GDM1 (cell line): ENCODE results near the gene TTC13.

Experiments
- DNase-seq: peaks from one replicate; lab custom pipeline; 2025; lab: John Stamatoyannopoulos, UW

The TTC13 gene

DNA sequence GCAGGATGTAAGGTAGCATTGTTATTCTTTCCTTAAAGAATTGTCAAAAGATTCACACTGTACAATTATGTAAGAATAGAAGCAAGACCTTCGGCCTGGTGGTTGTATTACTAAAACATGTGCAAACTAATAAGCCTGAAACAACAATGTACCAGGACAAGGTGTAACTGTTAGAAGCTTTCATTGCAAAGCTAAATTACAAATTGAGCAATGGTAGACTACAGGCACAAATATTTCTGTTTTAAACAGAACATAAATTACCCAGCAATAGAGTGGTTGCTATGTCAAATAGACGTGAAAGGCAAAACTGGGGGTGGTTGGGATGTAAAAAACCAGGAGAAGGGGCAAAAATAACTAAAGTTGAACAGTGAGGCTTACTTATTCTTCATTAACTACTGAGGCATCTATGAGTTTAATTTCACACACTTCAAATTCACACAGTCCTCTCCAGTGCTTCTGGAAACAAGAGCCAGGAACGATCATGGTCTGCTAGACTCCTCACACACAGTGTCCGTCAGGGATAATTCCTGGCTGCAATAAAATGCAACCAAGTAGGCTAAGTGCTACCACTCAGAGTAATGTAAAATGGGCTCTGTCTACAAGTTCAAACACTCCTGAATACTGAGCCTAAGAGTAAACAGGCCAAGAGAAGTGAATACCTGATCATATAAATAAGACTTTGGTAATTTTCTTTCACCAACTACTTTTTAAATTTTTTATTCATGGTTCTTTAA is 71.0 kb downstream of the TTC13 start:
- DNase-seq, result no peak

DNA sequence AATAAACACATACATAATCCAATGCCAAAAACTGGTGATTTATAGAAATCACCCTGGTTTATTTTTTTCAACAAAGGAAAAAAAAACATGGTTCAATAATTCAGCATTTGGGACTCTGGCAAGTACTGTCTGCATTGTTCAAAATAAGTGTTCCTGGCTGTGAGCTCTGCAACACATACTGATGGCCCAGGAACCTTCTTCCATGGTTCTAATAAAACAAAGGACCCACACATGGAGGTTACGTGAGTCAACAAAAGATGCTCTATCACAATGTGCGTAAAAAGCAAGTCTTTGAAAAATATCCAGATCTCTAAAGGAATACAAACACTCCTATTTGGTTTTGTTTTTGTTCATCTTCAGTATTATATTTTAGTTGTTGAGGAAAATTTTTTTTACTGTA is 72.4 kb downstream of the TTC13 start:
- DNase-seq, result no peak

DNA sequence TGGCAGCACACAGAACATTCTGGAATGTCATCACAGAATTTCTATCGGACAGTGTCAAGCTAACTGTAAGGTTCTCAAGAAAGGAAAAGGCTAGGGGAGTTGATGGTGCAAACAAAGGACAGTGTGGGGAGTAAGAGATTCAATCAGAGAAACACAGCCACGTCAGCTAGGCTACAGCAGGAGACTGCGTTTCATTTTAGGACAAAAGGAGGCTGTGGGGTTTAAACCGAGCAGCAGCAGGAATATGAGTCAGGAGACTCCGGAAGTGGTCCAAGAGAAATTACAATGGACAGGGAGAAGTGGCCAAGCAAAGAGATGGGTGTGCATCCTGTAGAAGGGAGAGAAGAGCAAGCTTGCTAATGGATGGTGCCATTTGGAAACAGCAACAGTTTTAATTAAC is 72.9 kb downstream of the TTC13 start:
- DNase-seq, result no peak

DNA sequence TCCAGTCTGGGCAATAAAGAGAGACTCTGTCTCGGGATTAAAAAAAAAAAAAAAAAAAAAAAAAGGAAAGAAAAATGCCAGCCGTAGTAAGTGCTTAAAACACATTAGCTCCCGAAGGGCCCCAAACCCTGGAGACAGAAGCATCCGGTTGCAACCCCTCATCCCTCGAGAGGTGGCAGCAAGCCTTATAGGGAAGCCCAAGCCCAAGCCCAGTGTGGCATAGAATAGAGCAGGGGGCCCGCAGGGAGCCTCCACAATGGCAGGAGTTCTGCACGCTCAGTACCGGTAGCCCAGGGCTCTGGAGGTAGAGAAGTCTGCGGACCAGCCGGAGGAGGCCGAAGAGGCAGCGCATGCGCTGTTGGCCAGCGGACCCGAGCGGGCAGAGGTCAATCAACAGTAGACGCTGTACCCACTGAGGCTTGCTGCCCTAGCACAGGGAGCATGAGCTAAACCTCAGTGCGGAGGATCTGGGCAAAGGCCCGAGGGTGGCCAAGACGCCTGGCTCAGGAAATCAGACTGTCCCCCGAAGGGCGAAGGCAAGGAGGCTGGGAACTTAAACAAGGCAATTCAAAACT is 76.2 kb downstream of the TTC13 start:
- DNase-seq, result no peak

DNA sequence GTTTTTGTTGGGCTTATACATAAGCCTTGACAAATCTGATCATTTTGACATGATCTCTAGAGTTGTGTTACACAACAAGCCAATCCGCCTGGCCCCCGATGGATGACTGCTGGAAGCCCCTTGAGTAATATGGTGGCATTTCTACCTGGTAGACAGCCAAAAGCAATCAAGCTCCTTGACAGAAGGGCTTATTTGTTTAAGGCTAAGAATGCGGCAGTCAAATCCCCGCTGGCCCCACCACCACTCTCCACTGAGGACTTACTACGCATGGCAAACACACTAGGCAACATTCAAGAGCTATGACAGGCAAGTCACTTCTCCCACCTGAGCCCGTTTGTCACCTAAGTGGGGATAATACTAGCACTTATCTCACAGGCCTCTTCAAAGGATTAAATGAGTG is 77.0 kb downstream of the TTC13 start:
- no peak for DNase-seq

DNA sequence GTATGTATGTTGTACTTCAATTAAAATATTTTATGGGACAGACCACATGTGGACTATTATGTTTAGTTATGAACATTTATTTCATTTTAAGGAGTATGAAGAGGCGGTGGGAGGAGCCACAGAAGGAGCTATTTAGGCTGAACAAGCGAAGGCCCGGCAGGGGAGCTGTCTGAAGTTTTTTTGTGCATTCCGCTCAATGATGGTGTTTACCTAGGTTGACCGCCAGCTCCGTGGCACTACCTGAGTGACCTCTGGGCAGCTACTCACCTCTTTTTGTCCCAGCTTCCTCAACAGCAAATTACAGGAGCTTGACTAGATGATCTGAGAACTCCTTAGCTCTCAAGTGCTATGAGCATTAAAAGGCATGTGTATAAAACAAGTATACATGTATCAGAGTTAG is 77.7 kb downstream of the TTC13 start:
- DNase-seq, result no peak

DNA sequence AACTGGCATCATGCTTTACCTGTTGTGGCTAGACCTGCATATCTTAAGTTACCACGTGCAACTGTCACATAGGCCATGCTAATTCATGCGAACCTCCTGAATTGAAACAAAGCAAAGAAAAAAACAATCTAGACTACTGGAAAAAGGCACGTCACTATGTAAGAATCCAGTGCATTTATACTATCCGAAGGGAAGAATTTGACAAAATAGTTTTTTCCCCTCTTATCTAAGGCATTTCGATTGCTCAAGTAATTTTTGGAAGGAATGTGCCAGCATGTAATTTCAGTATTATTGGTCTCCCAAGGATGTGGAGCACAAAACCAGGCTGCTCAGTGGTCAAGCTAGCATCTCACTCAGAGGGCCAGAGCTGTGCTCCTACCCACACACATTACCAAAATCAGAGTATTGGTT is 78.8 kb downstream of the TTC13 start:
- no peak for DNase-seq

DNA sequence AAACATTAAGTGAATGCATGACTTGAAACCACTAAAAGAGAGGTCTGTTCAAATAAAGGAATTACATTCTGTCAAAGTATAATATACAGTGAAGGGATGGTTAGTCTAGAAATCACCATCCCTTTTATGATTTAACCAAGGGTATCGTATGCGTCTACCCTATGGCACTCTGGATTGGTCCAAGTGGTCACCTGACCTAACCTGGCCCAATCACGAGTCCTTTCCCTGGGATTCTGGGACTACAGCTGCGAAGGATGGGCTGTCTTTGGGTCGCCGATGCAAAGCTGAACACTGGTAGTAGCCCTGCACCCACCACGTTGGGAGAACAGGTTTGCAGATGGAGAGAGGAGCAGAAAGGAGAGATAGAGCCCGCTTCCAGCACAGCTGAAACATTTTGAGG is 79.9 kb downstream of the TTC13 start:
- no peak for DNase-seq

DNA sequence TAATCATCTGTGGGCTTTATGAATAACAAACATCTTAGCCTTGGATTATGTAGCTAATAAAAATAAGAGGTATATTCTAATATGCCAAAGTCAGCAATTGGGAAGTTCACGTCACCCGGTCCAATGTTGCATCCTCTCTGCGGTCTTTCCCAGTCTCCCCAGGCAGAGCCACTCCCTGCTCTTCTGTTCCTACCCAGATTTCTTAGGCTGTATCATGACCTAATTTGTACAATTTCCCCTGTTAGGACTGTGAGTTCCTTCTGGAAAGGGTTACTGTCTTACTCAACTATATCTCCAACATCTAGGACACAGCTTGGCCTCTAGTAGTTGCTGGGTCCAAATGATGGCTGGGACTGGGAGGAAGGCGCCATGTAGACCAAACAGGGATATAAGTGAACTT is 80.5 kb downstream of the TTC13 start:
- DNase-seq, result no peak

DNA sequence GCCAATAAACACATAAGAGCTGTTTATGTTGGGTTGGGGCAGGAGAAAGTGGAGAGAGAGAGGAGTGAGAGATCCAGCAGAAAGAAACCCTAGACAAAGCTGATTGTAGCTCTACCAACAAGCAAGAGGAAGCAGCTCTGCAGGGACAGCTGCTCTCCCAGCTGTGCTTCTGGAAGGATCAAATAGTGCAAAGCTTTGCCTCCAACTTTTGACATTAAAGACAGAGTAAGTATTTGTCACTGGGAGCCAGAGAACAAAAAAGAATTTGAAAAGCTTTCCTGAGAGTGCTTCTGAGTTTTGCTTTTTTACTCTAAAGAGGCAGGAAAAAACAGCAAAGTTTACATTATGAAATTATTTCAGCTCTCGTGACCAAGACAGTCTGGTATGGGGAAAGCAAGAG is 81.9 kb downstream of the TTC13 start:
- DNase-seq, result no peak

DNA sequence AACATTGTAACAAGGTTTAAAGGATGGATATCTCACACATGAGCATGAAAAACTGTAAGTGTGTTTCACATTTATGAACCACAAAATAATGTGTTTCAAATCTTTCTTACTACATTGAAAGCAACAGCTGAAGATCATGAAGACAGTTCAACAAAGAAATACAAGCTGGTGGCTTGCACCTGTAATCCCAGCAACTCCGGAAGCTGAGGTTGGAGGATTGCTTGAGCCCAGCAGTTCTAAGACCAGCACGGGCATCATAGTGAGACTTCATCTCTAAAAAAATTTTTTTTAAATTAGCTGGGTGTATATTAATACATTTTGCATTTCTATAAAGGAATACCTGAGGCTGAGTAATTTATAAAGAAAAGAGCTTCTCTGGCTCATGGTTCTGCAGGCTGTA is 83.2 kb downstream of the TTC13 start:
- DNase-seq, result no peak

DNA sequence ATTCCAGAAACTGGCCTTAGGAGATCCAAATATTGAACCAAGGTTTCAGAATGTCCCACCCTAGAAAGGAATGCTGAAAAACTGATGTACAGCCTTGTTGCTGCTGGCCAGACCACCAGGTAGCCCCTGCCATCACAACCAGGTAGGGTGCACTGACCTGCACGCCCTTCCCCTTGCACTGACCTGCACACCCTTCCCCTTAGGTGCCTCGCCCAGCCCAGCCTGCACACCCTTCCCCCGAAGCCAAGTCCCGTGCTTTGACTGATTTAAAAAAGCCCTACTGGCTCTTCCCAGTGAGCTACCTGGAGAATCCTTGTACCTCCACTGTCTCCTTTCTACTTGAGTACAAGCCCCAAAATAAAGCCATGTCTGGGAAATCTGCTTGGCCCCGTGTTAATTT is 84.0 kb downstream of the TTC13 start:
- no peak for DNase-seq

DNA sequence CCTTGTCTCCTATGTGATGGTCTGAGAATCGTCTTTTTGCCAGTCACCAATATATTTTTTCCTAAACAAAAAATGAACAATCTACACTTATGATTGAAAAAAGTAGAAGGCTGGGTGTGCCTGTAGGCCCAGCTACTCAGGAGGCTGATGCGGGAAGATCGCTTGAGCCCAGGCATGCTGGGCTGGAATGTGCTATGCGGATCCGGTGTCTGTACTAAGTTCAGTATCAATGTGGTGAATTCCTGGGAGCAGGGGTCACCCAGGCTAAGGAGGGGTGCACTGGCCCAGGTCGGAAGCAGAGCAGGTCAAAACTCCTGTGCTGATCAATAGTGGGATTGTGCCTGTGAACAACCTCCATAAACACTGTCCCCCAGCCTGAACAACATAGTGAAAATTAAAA is 84.6 kb downstream of the TTC13 start:
- DNase-seq, result no peak

DNA sequence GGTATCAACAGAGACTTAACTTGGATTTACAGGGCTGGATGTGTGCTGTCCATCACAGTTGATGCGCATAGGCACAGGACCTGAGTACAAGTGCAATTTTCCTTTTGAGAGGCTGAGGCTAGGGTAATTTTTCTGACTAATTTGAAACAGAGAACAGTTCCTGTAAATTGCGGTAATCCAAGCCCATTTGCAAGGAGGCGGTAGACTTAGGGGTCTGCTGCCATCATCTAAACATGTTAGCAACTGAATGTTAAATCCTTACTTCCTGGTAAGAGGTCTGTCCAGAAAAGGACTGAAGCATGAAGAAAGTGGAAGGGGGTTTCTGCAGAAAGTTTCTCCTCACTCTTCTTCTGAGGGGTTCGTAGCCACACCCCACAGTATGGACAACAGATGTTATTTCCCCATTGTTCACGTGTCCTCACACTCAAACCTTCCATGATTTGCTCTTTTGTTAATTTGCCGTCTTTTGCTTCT is 86.6 kb downstream of the TTC13 start:
- DNase-seq, result no peak

DNA sequence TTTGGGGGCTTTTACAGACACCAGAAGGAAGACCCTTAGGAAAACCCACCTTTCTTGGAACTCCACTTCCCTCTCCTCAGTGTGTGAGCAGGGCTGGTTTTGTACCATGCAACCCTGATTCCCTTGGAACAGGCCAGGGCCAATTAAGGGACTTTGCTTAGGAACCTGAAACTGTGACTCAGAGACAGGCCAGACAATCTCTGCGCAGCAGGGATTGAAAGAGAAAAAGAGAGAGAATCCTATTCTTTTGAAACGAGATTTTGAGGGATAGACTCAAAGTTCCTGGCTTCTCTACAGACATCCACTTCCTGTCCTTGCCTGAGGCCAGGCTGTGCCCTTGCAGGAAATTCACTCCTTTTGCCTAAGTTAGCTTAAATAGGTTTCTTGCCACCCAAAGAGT is 87.2 kb downstream of the TTC13 start:
- DNase-seq, result no peak

DNA sequence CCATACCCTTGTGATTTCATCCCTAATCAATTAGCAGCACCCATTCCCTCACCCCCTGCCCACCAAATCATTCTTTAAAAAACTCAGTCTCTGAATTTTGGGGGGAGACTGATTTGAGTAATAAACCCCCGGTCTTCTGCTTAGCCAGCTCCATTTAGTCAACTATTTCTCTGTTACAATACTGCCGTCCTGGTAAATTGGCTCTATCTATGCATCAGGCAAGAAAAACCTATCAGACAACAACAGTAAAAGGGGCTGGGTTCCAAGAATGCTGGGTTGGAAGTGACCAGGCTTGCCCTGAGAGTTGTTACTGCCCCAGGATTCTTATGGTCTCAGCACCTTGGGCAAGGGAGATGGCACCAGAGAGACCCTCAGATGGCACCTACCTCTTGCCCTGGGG is 94.0 kb downstream of the TTC13 start:
- DNase-seq, result no peak

DNA sequence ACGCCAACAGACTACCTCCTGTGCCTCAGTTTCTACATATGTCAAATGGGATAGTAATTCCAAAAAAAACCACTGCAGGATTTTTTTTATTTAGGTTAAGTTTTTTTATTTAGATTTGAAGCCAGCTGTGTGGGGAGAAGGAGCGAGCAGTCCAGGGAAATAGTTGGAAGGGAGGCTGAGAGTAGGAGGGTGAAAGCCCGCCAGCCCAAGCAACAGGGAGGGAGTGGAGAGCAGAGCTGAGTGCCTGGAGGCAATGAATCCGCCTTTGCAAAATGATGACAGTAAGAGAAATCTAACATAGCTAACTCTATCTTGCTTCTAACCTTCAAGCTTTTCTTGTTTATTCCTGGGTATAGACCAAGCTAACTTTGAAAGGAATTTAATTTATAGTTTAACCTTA is 94.7 kb downstream of the TTC13 start:
- DNase-seq, result no peak

DNA sequence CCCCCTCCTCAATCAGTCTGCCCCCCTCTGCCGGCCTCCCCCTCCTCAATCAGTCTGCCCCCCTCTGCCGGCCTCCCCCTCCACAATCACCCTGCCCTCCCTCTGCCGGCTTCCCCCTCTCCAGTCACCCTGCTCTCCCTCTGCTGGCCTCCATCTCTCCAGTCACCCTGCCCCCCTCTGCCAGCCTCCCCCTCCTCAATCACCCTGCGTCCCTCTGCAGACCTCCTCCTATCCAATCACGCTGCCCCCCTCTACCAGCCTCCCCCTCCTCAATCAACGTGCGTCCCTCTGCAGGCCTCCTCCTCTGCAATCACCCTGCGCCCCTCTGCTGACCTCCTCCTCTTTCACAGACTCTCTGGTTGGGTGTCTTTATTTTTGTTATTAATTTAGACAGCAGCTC is 98.9 kb downstream of the TTC13 start:
- no peak for DNase-seq

DNA sequence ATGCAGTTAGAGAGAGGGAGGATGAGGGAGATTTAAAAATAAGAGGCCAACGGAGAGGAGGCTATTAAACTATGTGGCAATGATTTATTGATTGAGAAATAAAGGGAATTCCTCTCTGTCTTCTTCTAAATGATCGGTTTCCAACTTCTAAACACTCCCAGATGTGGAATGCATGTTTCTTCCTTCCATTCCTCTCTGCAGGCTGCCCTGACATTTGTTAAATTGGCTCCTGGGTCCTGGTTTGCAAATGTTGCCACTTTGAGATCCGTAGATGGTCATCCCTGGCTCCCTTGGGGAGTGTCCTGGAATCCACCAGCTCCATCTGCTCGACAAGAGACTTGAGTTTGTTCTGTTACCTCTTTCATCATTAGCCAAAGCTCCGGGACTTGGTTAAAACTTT is 100.1 kb downstream of the TTC13 start:
- DNase-seq, result no peak

DNA sequence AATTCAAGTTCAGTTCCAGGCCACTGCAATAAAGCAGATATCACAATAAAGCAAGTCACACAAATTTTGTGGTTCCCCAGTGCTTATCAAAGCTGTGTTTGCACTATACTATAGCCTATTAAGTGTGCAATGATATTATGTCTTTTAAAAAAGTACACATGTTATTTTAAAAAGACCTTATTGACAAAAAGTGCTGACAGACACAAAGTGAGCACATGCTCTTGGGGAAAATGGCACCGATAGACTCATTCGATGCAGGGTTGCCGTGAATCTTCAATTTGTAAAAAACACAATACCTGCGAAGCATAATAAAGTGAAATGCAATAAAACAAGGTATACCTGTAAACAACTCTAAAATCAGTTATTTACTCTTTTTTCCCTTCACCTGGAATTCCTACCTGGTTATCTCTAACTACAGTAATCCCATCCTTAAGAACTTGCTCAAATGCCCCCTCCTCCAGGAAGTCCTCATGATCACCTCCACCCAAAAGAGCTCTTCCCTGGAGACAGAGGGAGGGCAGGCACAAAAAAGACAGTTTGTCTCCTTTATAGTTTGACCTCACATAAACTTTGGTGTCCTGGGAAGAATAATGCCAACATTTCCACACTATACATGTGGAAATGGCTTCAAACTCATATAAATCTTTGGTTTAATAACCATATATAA is 100.6 kb downstream of the TTC13 start:
- DNase-seq, result no peak

DNA sequence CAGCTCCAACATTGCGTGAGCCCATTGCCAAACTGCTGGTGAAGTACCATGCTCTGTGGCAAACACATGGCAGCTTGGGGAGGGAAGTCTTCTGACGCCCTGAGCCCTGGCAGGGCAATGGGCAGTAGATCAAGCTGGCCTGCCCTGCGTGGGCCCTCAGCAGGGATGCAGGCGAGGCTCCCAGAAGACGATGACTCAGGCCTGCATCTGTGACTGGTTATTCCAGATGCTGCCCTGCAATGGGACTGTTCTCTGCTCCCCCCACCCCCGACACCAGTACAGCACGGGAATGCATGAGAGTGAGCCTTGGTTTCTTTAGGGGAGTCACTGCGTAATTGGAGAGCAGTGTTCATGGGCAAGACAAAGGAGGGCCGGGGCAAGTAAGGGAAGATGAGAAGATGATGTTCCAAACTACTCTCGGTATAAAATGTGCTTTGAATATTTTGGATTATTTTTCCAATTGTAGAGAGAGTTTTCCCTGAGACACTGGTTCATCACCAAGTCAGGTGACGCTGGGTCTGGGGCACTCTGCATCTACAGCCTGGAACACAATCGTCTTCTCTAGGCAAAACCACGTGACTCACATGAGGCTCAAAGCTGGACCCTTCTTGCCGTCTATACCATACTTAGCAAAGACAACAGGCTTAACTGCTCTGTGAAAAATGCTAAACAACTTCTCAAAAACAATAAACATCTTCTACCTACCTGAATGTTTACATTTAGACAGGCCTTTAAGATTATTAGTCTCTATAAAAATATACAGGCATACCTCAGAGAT is 101.3 kb downstream of the TTC13 start:
- no peak for DNase-seq

DNA sequence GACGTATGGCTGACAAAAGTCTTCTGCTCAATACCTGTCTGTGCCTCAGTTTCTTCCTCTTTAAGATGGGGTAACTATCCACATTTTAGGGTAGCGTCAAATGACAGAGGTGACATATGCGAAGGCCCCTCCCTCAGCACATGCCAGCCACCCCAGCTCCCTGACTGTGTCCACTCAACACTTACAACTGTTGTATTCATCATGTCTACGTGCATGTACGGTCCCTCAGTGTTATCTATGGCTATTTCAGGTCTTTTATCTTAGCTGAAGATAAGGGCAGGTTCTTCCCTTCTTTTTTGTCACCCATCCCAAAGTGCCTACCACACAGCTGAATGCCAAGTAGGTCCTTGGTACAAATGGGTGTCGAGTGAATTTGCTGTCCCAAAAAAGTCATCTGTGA is 102.0 kb downstream of the TTC13 start:
- DNase-seq, result no peak

DNA sequence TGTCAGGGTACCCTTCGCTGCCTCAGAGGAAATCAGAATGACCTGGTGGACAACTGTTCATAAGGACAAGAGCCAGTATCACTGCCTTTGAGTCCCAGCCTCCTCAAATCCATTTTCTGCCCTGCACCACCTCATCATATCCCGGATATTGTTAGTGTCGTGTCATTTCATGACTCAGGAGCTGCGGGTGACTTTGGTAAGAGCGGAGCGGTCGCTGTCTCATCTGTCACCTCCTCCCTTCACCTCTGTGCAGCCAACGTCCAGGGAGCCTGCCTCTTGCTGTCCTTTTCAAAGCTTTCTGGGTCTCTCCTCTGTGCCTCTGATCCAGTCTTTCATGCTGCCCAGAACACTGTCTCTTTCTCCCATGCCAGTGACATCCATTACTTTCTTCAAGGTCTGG is 103.3 kb downstream of the TTC13 start:
- no peak for DNase-seq
